ENCODE measurements around the gene PCDH17.

PCDH17 gene

GRCh38 chr13:57633950-57634838, 2.6 kb downstream of the PCDH17 start:
- no peak for DNase-seq (ENCODE audit: low read depth in 4 of 4, low spot score in 1 of 4)

GRCh38 chr13:57634839-57635165, 3.3 kb downstream of the PCDH17 start:
- no peak for DNase-seq (ENCODE audit: low read depth in 4 of 4, low spot score in 1 of 4)

GRCh38 chr13:57635541-57636085, 4.1 kb downstream of the PCDH17 start:
- no peak for DNase-seq (ENCODE audit: low read depth in 4 of 4, low spot score in 1 of 4)

GRCh38 chr13:57636816-57637215, 5.3 kb downstream of the PCDH17 start:
- DNase-seq (ENCODE audit: low read depth in 4 of 4, low spot score in 1 of 4), result no peak

GRCh38 chr13:57637515-57637914, 6.0 kb downstream of the PCDH17 start:
- DNase-seq (ENCODE audit: low read depth in 4 of 4, low spot score in 1 of 4), result no peak

- no peak for DNase-seq (ENCODE audit: low read depth in 4 of 4, low spot score in 1 of 4)
Observed at GRCh38 chr13:57638186-57638890, 6.8 kb downstream of the PCDH17 start.

GRCh38 chr13:57640607-57641006, 9.1 kb downstream of the PCDH17 start:
- DNase-seq (ENCODE audit: low read depth in 4 of 4, low spot score in 1 of 4), result no peak

- no peak for DNase-seq (ENCODE audit: low read depth in 4 of 4, low spot score in 1 of 4)
Observed at GRCh38 chr13:57641051-57641450, 9.5 kb downstream of the PCDH17 start.

- no peak for DNase-seq (ENCODE audit: low read depth in 4 of 4, low spot score in 1 of 4)
Observed at GRCh38 chr13:57644106-57644505, 12.6 kb downstream of the PCDH17 start.

- no peak for DNase-seq (ENCODE audit: low read depth in 4 of 4, low spot score in 1 of 4)
Observed at GRCh38 chr13:57653229-57653989, 21.9 kb downstream of the PCDH17 start.

- DNase-seq (ENCODE audit: low read depth in 4 of 4, low spot score in 1 of 4), result no peak
Observed at GRCh38 chr13:57665481-57665880, 33.9 kb downstream of the PCDH17 start.

- DNase-seq (ENCODE audit: low read depth in 4 of 4, low spot score in 1 of 4), result no peak
Observed at GRCh38 chr13:57666131-57666953, 34.8 kb downstream of the PCDH17 start.

- no peak for DNase-seq (ENCODE audit: low read depth in 4 of 4, low spot score in 1 of 4)
Observed at GRCh38 chr13:57672168-57672567, 40.6 kb downstream of the PCDH17 start.

- no peak for DNase-seq (ENCODE audit: low read depth in 4 of 4, low spot score in 1 of 4)
Observed at GRCh38 chr13:57673197-57673596, 41.7 kb downstream of the PCDH17 start.

GRCh38 chr13:57675526-57675925, 44.0 kb downstream of the PCDH17 start:
- no peak for DNase-seq (ENCODE audit: low read depth in 4 of 4, low spot score in 1 of 4)

GRCh38 chr13:57680609-57681008, 49.1 kb downstream of the PCDH17 start:
- DNase-seq (ENCODE audit: low read depth in 4 of 4, low spot score in 1 of 4), result no peak

- no peak for DNase-seq (ENCODE audit: low read depth in 4 of 4, low spot score in 1 of 4)
Observed at GRCh38 chr13:57682128-57682716, 50.7 kb downstream of the PCDH17 start.

- no peak for DNase-seq (ENCODE audit: low read depth in 4 of 4, low spot score in 1 of 4)
Observed at GRCh38 chr13:57698851-57699250, 67.3 kb downstream of the PCDH17 start.

- DNase-seq (ENCODE audit: low read depth in 4 of 4, low spot score in 1 of 4), result no peak
Observed at GRCh38 chr13:57704031-57704430, 72.5 kb downstream of the PCDH17 start.

- DNase-seq (ENCODE audit: low read depth in 4 of 4, low spot score in 1 of 4), result no peak
Observed at GRCh38 chr13:57716295-57716694, 84.8 kb downstream of the PCDH17 start.
